NOMO-1 treated with DMSO at 0.1 percent for 48 hours (cell line): ENCODE results near the gene ZNF705A.
A peak's percentile ranks its signal among the peaks of the same experiment; 100 is the strongest.
"Not testable (repeated sequence)": the region's sequence is repeated elsewhere in the genome, so short reads cannot be mapped to it uniquely, and the experiment has no call there.

Source experiments
- DNase-seq: peaks from one replicate; lab custom pipeline; 2025; ENCODE audit not compliant: unreplicated experiment; lab: John Stamatoyannopoulos, UW

ZNF705A gene

GRCh38 chr12:8156845-8157244 is at the start of gene ZNF705A:
Gene ZNF705A (plus strand): TSS chr12:8157015. CDS start chr12:8172626, 15,611 bp downstream.
- peak; percentile 95 for DNase-seq

- DNase-seq = peak; percentile 79
These were observed 47.9 kb upstream of the ZNF705A start for GRCh38 chr12:8108808-8109398.

- not testable (repeated sequence) for DNase-seq
These were observed 43.7 kb upstream of the ZNF705A start for GRCh38 chr12:8113117-8113516.

GRCh38 chr12:8120072-8120713 is 36.6 kb upstream of the ZNF705A start:
- no peak for DNase-seq

- DNase-seq = peak; percentile 87
These were observed 33.5 kb upstream of the ZNF705A start, which contains the start of gene CLEC4A for GRCh38 chr12:8123124-8123912. Gene CLEC4A (plus strand): TSS chr12:8123617. CDS start chr12:8123879, 262 bp downstream.

- peak; percentile 90 for DNase-seq
These were observed 29.7 kb upstream of the ZNF705A start for GRCh38 chr12:8127138-8127537.

- DNase-seq = not testable (repeated sequence)
These were observed 23.0 kb upstream of the ZNF705A start for GRCh38 chr12:8133636-8134397.

GRCh38 chr12:8134398-8134930 is 22.4 kb upstream of the ZNF705A start:
- not testable (repeated sequence) for DNase-seq

GRCh38 chr12:8141647-8142046 is 15.2 kb upstream of the ZNF705A start:
- not testable (repeated sequence) for DNase-seq

GRCh38 chr12:8143261-8143660 is 13.6 kb upstream of the ZNF705A start:
- no peak for DNase-seq

GRCh38 chr12:8145754-8146441 is 10.9 kb upstream of the ZNF705A start:
- DNase-seq = no peak

GRCh38 chr12:8146442-8146771 is 10.4 kb upstream of the ZNF705A start:
- DNase-seq = no peak

- no peak for DNase-seq
These were observed 2.3 kb upstream of the ZNF705A start for GRCh38 chr12:8154526-8154925.

- no peak for DNase-seq
These were observed 399 bp upstream of the ZNF705A start for GRCh38 chr12:8156416-8156815.

- DNase-seq = no peak
These were observed 826 bp downstream of the ZNF705A start for GRCh38 chr12:8157484-8158198.

GRCh38 chr12:8172911-8173310 is 16.1 kb downstream of the ZNF705A start:
- DNase-seq = not testable (repeated sequence)

- peak; percentile 40 for DNase-seq
These were observed 23.3 kb downstream of the ZNF705A start for GRCh38 chr12:8179989-8180585.

- not testable (repeated sequence) for DNase-seq
These were observed 24.5 kb downstream of the ZNF705A start for GRCh38 chr12:8181271-8181670.

GRCh38 chr12:8182923-8183322 is 26.1 kb downstream of the ZNF705A start:
- not testable (repeated sequence) for DNase-seq
